Psoas muscle (tissue), 8 donors: ENCODE results near the gene SALL3. TPM values are rescaled to one million over a fixed set of nuclear protein-coding genes. Genes with fewer than 3 reads are reported as not detected.

Experiments
- ATAC-seq, 4 donors: fragments of 200-7000 bp; cut with Tn5 transposase; one replicate each; pipeline ENCODE4 v1.9.1; 2020; ENCODE audit warnings: moderate library complexity in 3 of 4, mild to moderate bottlenecking in 2 of 4
- DNase-seq, 2 donors: peaks; one replicate each; pipeline ENCODE4 v3.0.0-alpha.2; 2020
- H3K27ac ChIP-seq: fragments of 200-600 bp; one replicate; pipeline ENCODE4 v1.8.0; 2022
- H3K27me3 ChIP-seq, 3 donors: fragments of 200-600 bp in 1 of 3; one replicate each; pipeline versions ENCODE4 v1.6.1 to v1.8.0; 2013 to 2022; ENCODE audit warnings: low read length in 2 of 3, mild to moderate bottlenecking in 2 of 3, moderate library complexity in 1 of 3; ENCODE audit not compliant: insufficient read depth in 3 of 3
- H3K36me3 ChIP-seq, 2 donors: fragments of 200-600 bp in 1 of 2; one replicate each; pipeline versions ENCODE4 v1.6.1 to v1.8.0; 2013 to 2022; ENCODE audit warnings: low read depth in 1 of 2, mild to moderate bottlenecking in 1 of 2, moderate library complexity in 1 of 2; ENCODE audit not compliant: insufficient read depth in 1 of 2
- H3K4me1 ChIP-seq: fragments of 200-600 bp; one replicate; pipeline ENCODE4 v1.8.0; 2022
- H3K4me3 ChIP-seq: fragments of 200-600 bp; one replicate; pipeline ENCODE4 v1.8.0; 2022; ENCODE audit warnings: mild to moderate bottlenecking
- H3K9me3 ChIP-seq: fragments of 200-600 bp; one replicate; pipeline ENCODE4 v1.8.0; 2022
- CTCF ChIP-seq: fragments of 200-600 bp; IDR thresholded peaks from one replicate; pipeline ENCODE4 v1.8.0; 2022; ENCODE audit warnings: antibody characterized with exemption
- WGBS, 3 donors: extraction: QIAGEN DNeasy Blood & Tissue Kit; methylation state at CpG; one replicate each; pipeline versions ENCODE4 v1.1.6 to v1.1.7; 2013; 5-methylcytosine and 5-hydroxymethylcytosine counted together
- intact Hi-C, 2 donors: fragments of 100-400 bp; cut with DNase I; formaldehyde crosslinking; loops; one replicate each; pipeline versions ENCODE4 v1.11.0 to v1.14.2; 2022
- polyA plus RNA-seq, 3 donors: library from polyadenylated mRNA; stranded (reverse); fragments of 200-250 nt; gene quantifications; one replicate each; pipeline ENCODE4 v1.2.3, GENCODE V29; 2013
- total RNA-seq, 4 donors: library from RNA; stranded (reverse); fragmentation: NEBNext Ultra II Directional in 2 of 4; extraction: Animal tissue kit (Norgen Biotek cat#: 25700) in 2 of 4; gene quantifications; one replicate each; pipeline versions ENCODE4 v1.2.1 to v1.2.4, GENCODE V29; 2021 to 2023
- donor health status: healthy with polysubstance abuse.
- donor health status: DM: no; HTN: no; CAD: no; lungs with moderate emphysema.
- donor health status: Bipolar disorder and iron deficiency.
- donor health status: healthy.
- donor health status: DM: yes; HTN: yes; CAD: no.
- donor health status: DM: no; HTN: no; CAD: no.
- donor health status: DM: no; HTN: no; CAD: no.
- donor health status: DM: yes; HTN: yes; CAD: no.

The SALL3 gene
- total and polyA plus RNA-seq, 7 donors = 0.01 to 0.32 TPM; not detected in 5

DNA sequence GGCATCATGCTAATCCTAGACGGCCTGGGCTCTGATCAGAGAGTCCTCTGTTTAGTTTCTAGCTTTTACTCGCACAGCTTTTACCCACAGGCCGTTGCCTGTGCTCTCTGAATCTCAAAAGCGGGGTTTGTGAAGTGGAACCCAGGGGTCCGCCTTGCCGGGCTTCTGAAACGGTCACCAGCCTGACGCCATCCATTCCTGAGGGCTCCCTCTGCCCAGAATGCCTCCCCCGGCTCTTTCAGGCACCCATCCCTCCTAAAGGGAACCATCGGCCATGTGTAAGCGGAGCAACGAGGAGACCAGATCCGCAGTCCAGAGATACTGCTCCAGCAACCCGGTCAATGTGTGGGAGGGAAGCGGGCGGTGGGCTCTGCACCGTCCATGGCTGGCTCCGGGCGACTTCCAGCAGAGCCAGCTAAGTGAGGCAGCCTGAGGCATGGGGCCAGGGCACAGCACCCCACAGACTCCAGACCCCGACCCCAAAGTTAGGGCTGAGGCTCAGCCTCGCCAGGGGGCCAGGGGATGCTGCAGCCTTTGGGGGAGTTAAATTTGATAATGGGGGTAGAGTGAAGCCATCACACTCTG lies 28.8 kb downstream of the SALL3 start:
- Histone ChIP-seq H3K36me3 (no peaks in the 10 kb centered on the region), H3K4me3 (no peak overlapping the region), H3K4me1 (no peaks in the 10 kb centered on the region), H3K9me3 (no peaks in the 10 kb centered on the region), H3K27ac (no peak overlapping the region), H3K27me3 (peaks cover 0 to 7% (median 5%) of the 10 kb centered on the region in 3 donors)
- intact Hi-C loops = no loop called here
- no peak for ATAC-seq
- TF ChIP-seq CTCF = no peak
- 92 to 94% (median 93%) methylated on average over 21 of the region's 21 CpGs for WGBS, 3 donors
- DNase-seq = no peak

GRCh38 chr18:79010802-79011201 lies 31.2 kb downstream of the SALL3 start:
- no peak overlapping the region for H3K4me3 ChIP-seq
- no peaks in the 10 kb centered on the region for H3K36me3 ChIP-seq
- intact Hi-C loops = no loop called here
- no peaks in the 10 kb centered on the region for H3K4me1 ChIP-seq
- DNase-seq (no peak), ATAC-seq (no peak)
- 80% methylated on average over 9 of the region's 9 CpGs for WGBS, 3 donors
- H3K9me3 ChIP-seq = no peaks in the 10 kb centered on the region
- peaks cover 0 to 13% (median 5%) of the 10 kb centered on the region in 3 donors for H3K27me3 ChIP-seq
- no peak for TF ChIP-seq CTCF
- H3K27ac ChIP-seq = no peak overlapping the region

GRCh38 chr18:79011300-79011870 lies 31.8 kb downstream of the SALL3 start:
- peaks cover 0 to 13% (median 5%) of the 10 kb centered on the region in 3 donors for H3K27me3 ChIP-seq
- no peak overlapping the region for H3K4me3 ChIP-seq
- no peaks in the 10 kb centered on the region for H3K9me3 ChIP-seq
- no peaks in the 10 kb centered on the region for H3K36me3 ChIP-seq
- no peak for TF ChIP-seq CTCF
- no peaks in the 10 kb centered on the region for H3K4me1 ChIP-seq
- intact Hi-C loops = no loop called here
- DNase-seq (no peak), ATAC-seq (no peak)
- no peak overlapping the region for H3K27ac ChIP-seq
- 82 to 84% (median 84%) methylated on average over 17 of the region's 17 CpGs for WGBS, 3 donors

DNA sequence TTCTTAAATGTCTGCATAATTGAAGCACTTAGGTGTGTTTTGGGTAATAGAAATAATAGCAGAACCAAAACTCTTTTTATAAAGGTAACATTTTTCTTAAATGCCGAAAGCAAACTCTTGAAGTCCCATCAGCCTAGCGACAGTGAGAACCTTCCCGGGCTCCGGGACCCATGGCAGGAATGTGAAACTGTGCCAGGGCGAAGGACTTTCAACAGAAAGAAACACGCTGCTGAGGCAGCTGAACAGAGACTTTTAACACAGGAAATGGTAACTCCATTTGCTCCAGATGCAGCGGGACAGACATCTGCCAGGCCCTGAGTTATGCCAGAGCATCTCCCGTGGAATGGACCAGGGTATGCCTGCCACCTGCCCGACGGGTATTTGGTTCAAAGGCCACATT lies 34.3 kb downstream of the SALL3 start:
- intact Hi-C loops = no loop called here

More for the DNA sequence above, 34.3 kb downstream of the SALL3 start:
- peaks cover 0 to 18% (median 2%) of the 10 kb centered on the region in 3 donors for H3K27me3 ChIP-seq
- H3K27ac ChIP-seq = no peak overlapping the region
- H3K9me3 ChIP-seq = no peaks in the 10 kb centered on the region
- no peaks in the 10 kb centered on the region for H3K4me1 ChIP-seq
- 29 to 35% (median 34%) methylated on average over 10 of the region's 10 CpGs for WGBS, 3 donors
- H3K4me3 ChIP-seq = no peak overlapping the region
- DNase-seq (no peak), ATAC-seq (no peak)
- no peak for TF ChIP-seq CTCF
- H3K36me3 ChIP-seq = no peaks in the 10 kb centered on the region
